Neutrophil (primary cell): ENCODE measurements around the gene SOBP.

Experiments used
- H3K27ac ChIP-seq: fragments of 200-600 bp; sonication (generic); 2 replicates; pipeline ENCODE4 v1.5.1; 2016; ENCODE audit warnings: mild to moderate bottlenecking, moderate library complexity
- H3K27me3 ChIP-seq: fragments of 200-600 bp; sonication (generic); 2 replicates; pipeline ENCODE4 v1.6.0; 2016; ENCODE audit warnings: mild to moderate bottlenecking
- H3K36me3 ChIP-seq: fragments of 200-600 bp; sonication (generic); 2 replicates; pipeline ENCODE4 v1.5.1; 2017
- H3K4me1 ChIP-seq, 2 experiments: fragments of 200-600 bp in 1 of 2; sonication (generic) in 1 of 2; 1 replicate in 1 of 2; 2 replicates in 1 of 2; pipeline versions ENCODE4 v1.5.1 to v1.6.1; 2013 to 2016; ENCODE audit warnings: low read depth in 1 of 2, low read length in 1 of 2, mild to moderate bottlenecking in 1 of 2, moderate library complexity in 1 of 2; ENCODE audit not compliant: control insufficient read depth in 1 of 2, insufficient read depth in 1 of 2
- H3K4me3 ChIP-seq, 2 experiments: fragments of 200-600 bp in 1 of 2; sonication (generic) in 1 of 2; 1 replicate in 1 of 2; 2 replicates in 1 of 2; pipeline ENCODE4 v1.5.1; 2013 to 2016; ENCODE audit warnings: low read depth in 1 of 2, low read length in 1 of 2, mild to moderate bottlenecking in 1 of 2, moderate library complexity in 1 of 2
- H3K9me3 ChIP-seq: fragments of 200-600 bp; sonication (generic); 2 replicates; pipeline ENCODE4 v1.5.1; 2016
- TF ChIP-seq, protein P1 (sequence below): fragments of 200-600 bp; sonication (generic); IDR thresholded peaks from 2 replicates; pipeline ENCODE4 v1.5.1; 2016; ENCODE audit warnings: antibody characterized with exemption

The SOBP gene

DNA sequence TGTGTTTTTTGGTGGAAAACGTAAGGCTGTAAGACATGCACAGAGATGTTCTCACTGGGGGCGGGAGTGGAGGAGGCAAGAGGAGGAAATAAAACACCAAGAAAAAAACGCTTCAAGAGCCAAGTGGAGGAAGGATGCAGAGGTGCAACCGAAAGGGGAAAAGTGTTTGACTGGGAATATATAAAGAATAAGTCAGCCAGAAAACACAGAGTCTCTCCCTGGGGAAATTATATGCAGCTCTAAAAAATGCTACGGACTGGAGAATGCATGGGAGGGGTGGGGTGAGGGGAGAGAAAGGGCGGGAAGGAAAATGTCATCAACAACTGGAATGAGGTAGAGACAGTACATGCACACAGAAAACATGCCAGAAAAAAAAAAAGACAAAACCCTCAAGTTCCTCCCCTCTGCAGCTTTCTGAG, 200.7 kb downstream of the SOBP start:
- Histone ChIP-seq H3K4me3 (no peak overlapping the region), H3K9me3 (no peaks in the 10 kb centered on the region), H3K27me3 (peaks cover 20% of the 10 kb centered on the region), H3K36me3 (no peaks in the 10 kb centered on the region), H3K27ac (no peak overlapping the region), H3K4me1 (peaks cover 9 to 10% of the 10 kb centered on the region in 2 experiments)
- TF ChIP-seq, protein P1, sequence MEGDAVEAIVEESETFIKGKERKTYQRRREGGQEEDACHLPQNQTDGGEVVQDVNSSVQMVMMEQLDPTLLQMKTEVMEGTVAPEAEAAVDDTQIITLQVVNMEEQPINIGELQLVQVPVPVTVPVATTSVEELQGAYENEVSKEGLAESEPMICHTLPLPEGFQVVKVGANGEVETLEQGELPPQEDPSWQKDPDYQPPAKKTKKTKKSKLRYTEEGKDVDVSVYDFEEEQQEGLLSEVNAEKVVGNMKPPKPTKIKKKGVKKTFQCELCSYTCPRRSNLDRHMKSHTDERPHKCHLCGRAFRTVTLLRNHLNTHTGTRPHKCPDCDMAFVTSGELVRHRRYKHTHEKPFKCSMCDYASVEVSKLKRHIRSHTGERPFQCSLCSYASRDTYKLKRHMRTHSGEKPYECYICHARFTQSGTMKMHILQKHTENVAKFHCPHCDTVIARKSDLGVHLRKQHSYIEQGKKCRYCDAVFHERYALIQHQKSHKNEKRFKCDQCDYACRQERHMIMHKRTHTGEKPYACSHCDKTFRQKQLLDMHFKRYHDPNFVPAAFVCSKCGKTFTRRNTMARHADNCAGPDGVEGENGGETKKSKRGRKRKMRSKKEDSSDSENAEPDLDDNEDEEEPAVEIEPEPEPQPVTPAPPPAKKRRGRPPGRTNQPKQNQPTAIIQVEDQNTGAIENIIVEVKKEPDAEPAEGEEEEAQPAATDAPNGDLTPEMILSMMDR: no peak

DNA sequence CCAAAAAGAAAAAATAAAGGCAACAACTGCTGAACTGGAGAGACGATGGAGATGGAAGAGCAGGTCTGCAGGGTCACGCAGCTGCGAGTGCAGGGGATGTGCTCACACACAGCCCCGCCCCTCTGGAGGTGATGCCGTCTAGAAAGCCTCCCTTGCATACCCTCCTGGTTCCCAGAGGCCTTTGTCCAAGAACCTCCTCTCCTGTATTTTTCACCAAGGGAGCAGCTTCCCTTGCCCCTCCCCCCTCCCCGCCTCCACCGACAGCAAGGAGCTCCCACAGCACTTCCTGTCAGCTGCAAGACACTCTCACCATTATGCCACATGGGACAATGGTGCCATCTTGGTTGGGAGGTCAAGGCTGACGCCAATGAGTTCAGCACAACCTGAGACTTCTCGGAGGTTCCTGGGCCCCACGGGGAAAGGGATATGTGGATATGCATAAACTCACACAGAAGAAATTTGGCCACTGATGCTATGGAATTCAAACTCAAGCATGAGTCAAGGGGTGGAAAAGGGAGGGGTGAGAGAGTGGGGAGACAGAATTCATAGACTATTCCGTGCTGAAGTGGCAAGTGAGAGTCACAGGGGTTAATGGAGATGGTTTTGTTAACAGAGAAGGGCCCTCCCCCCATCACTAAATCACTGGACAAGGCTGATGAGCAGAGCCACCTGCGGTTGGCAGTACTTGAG, 201.3 kb downstream of the SOBP start:
- Histone ChIP-seq H3K4me1 (peaks cover 15% of the 10 kb centered on the region in 2 experiments), H3K27me3 (peaks cover 20% of the 10 kb centered on the region), H3K36me3 (no peaks in the 10 kb centered on the region), H3K27ac (no peak overlapping the region), H3K4me3 (no peak overlapping the region), H3K9me3 (no peaks in the 10 kb centered on the region)
- TF ChIP-seq, protein P1: no peak

DNA sequence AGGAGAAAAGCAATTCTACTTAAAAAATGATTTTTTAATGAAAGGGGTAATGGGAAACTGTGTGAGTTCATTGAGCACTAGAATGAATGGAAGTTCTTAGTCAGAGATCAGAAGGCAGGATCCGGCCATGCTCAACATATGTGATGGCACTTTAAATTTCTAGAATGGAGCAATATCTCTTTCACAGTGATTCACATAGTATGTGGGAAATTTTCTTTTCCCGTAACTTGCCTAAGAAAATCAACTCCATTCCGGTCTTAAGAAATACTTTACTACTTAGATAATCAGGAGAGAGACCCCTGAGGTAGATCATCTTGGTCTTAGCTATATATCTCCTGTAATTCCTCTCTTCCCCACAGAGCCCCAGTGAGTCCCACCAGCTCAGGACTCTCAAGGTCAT, 202.4 kb downstream of the SOBP start:
- Histone ChIP-seq H3K4me1 (peaks cover 22 to 24% of the 10 kb centered on the region in 2 experiments), H3K4me3 (no peak overlapping the region), H3K36me3 (no peaks in the 10 kb centered on the region), H3K9me3 (no peaks in the 10 kb centered on the region), H3K27ac (no peak overlapping the region), H3K27me3 (peaks cover 27% of the 10 kb centered on the region)
- TF ChIP-seq, protein P1: no peak

DNA sequence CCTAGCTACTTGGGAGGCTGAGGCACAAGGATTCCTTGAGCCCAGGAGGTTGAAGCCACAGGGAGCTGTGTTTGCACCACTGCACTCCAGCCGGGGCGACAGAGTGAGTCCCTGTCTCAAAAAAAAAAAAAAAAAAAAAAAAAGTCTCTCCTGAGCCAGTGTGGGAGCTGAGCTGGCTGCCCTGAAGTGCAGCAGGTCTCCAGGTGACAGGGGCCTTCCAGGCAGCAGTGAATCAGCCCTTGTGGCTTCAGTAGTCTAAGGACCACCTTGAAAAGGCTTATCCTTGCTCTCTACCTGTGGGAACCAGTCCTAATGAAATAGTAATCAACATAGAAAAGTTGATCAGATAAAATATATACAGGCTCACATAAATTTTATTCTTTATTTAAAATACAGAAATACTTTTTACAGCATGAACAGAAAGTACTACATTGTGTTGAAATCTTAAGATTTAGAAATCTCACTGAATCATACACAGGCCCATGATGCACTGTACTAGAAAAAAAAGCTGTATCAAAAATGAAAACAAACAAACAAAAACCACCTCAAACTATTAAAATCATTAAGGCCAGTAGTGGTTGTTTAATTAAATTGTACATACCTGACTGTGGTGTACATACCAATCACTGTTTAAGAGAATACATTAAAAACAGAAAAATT, 205.3 kb downstream of the SOBP start:
- Histone ChIP-seq H3K4me1 (peaks cover 22 to 24% of the 10 kb centered on the region in 2 experiments), H3K9me3 (no peaks in the 10 kb centered on the region), H3K27me3 (peaks cover 55% of the 10 kb centered on the region), H3K36me3 (no peaks in the 10 kb centered on the region), H3K27ac (no peak overlapping the region), H3K4me3 (no peak overlapping the region)
- TF ChIP-seq, protein P1: no peak

DNA sequence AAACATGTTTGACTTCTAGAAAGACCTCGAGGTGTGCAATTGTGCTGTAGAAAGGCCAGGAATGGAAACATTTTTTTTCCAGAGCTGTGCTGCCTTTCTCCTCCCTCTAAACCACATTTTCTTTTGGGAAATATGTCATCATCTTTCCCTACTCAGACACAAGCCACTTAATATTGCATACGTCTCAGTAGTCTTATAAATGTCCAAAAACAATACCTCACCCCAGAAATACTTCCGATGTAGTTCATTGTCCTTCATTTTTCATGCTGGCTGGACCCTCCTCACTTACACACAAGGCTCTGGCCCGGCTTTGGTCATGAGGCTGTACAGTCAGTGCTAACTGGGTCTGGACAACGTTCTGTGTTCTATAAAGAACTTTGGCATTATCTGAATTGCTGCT, 207.8 kb downstream of the SOBP start:
- no peak overlapping the region for H3K27ac ChIP-seq
- TF ChIP-seq, protein P1: no peak
- no peaks in the 10 kb centered on the region for H3K9me3 ChIP-seq
- no peaks in the 10 kb centered on the region for H3K36me3 ChIP-seq
- H3K4me3 ChIP-seq: no peak overlapping the region
- peaks cover 22 to 24% of the 10 kb centered on the region in 2 experiments for H3K4me1 ChIP-seq
- peaks cover 50% of the 10 kb centered on the region for H3K27me3 ChIP-seq
